Measurements from ENCODE around the gene NLRP9. TPM values are rescaled to one million over a fixed set of nuclear protein-coding genes. Genes with fewer than 3 reads are reported as not detected.

Gene NLRP9
- total and polyA plus RNA-seq, 2 of the 8 experiments (the other 6 are each of a cell fraction or from before 2014, with no cell fraction given) = not detected

DNA sequence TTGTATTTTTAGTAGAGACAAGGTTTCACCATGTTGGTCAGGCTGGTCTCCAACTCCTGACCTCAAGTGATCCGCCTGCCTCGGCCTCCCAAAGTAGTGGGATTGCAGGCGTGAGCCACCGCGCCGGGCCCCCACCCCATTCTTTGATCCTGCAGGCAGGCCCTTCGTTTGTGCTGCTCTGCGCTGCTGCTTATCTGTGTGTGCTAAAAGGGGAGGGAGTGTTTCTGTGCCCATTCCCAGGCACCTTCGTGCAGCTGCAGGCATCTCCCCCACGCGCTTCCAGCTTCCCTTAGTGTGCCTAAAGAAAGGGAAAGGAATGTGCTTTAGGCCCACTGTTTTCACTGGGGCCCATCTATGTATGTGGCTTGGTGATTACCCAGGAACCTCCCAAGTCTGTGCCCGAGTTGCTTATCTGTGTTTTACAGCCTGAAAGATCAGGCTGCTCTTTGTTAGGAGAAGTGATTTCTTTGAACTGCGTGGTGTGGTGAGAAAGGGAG lies 36.0 kb downstream of the NLRP9 start:
- no peak overlapping the region for H2BK20ac ChIP-seq (ENCODE audit: low read length)
- no peaks in the 10 kb centered on the region; a peak in 1 of 7 replicates for H3K4me1 ChIP-seq (replicated peaks in 1 of 4; ENCODE audit: control insufficient read depth in 3 of 4, insufficient read depth in 4 of 4, low read length in 3 of 4)
- 87% methylated on average over 13 of the region's 13 CpGs; no CpG with 5 or more reads in 1 of the 2 experiments for WGBS, 2 experiments (ENCODE audit: extremely low coverage in 1 of 2, insufficient coverage in 1 of 2, insufficient read length in 1 of 2, insufficient replicate concordance in 2 of 2, low coverage in 1 of 2, low lambda C conversion rate in 2 of 2, missing lambda C conversion rate in 1 of 2)
- H3K23ac ChIP-seq (ENCODE audit: insufficient read length) = no peak overlapping the region
- H2BK120ac ChIP-seq (replicated peaks; ENCODE audit: low read depth, low read length) = no peak overlapping the region
- no peak overlapping the region for H2BK5ac ChIP-seq (ENCODE audit: low read depth, low read length)
- peaks cover 0 to 10% (median 0%) of the 10 kb centered on the region in 4 experiments; a peak in 1 of 8 replicates for H3K36me3 ChIP-seq (ENCODE audit: control insufficient read depth in 2 of 4, insufficient read depth in 4 of 4, low read length in 3 of 4)
- H3K79me2 ChIP-seq (ENCODE audit: control insufficient read depth in 1 of 2, insufficient read depth in 2 of 2, low read length in 2 of 2) = no peaks in the 10 kb centered on the region
- H3K79me1 ChIP-seq (ENCODE audit: low read depth, low read length) = no peaks in the 10 kb centered on the region
- H2BK12ac ChIP-seq (ENCODE audit: low read depth, low read length) = no peak overlapping the region
- H2BK15ac ChIP-seq (ENCODE audit: low read length) = no peak overlapping the region
- no peak overlapping the region for H4K5ac ChIP-seq (ENCODE audit: insufficient read length, low read depth, low read length)
- H3K9ac ChIP-seq (replicated peaks in 1 of 4; ENCODE audit: extremely low read depth in 1 of 4, low read depth in 3 of 4, low read length in 3 of 4) = no peak overlapping the region
- no peak overlapping the region for H4K8ac ChIP-seq (ENCODE audit: extremely low read depth, insufficient read depth, low read length)
- no peak overlapping the region for H3K27ac ChIP-seq (ENCODE audit: low read depth, low read length)
- TF ChIP-seq SIN3A (conservative IDR thresholded peaks at IDR 0.05 in 1 of 2, IDR thresholded peaks at IDR 0.05 in 1 of 2; ENCODE audit: low read depth in 1 of 2, low read length in 2 of 2) (no peak), POLR2AphosphoS5 (IDR thresholded peaks at IDR 0.05; ENCODE audit: low read depth, low read length) (no peak), ZNF274 (IDR thresholded peaks at IDR 0.05; ENCODE audit: borderline replicate concordance, extremely low read depth, low read length) (no peak), TAF7 (optimal IDR thresholded peaks at IDR 0.05; ENCODE audit: borderline replicate concordance, low read depth, low read length) (no peak), YY1 (IDR thresholded peaks at IDR 0.05; ENCODE audit: low read depth, low read length) (no peak), TBP (IDR thresholded peaks at IDR 0.05; ENCODE audit: low read depth, low read length) (no peak), RXRA (IDR thresholded peaks at IDR 0.05; ENCODE audit: insufficient read depth, low read depth, low read length) (no peak), EP300 (IDR thresholded peaks at IDR 0.05; ENCODE audit: borderline replicate concordance in 1 of 2, low read depth in 2 of 2, low read length in 2 of 2) (no peak), BCL11A (IDR thresholded peaks at IDR 0.05; ENCODE audit: low read depth in 2 of 2, low read length in 2 of 2) (no peak)
- TF ChIP-seq, protein P1, sequence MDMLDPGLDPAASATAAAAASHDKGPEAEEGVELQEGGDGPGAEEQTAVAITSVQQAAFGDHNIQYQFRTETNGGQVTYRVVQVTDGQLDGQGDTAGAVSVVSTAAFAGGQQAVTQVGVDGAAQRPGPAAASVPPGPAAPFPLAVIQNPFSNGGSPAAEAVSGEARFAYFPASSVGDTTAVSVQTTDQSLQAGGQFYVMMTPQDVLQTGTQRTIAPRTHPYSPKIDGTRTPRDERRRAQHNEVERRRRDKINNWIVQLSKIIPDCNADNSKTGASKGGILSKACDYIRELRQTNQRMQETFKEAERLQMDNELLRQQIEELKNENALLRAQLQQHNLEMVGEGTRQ (IDR thresholded peaks at IDR 0.05; ENCODE audit: low read length) = no peak
- TF ChIP-seq, protein P2, sequence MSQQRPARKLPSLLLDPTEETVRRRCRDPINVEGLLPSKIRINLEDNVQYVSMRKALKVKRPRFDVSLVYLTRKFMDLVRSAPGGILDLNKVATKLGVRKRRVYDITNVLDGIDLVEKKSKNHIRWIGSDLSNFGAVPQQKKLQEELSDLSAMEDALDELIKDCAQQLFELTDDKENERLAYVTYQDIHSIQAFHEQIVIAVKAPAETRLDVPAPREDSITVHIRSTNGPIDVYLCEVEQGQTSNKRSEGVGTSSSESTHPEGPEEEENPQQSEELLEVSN (IDR thresholded peaks at IDR 0.05) = no peak
- H3K23me2 ChIP-seq (ENCODE audit: low read depth, low read length) = no peaks in the 10 kb centered on the region
- H2AFZ ChIP-seq (ENCODE audit: low read length) = no peak overlapping the region
- H3K4me3 ChIP-seq (ENCODE audit: extremely low read depth in 1 of 4, insufficient read depth in 2 of 4, low read depth in 3 of 4, low read length in 4 of 4) = no peak overlapping the region
- FAIRE-seq (no peak), DNase-seq (ENCODE audit: low read depth in 1 of 2, low spot score in 2 of 2) (no peak)
- no peak overlapping the region for H3K18ac ChIP-seq (ENCODE audit: extremely low read depth, low read length)
- no peak overlapping the region for H3K4ac ChIP-seq (replicated peaks; ENCODE audit: insufficient read length, low read depth, low read length)
- H3K56ac ChIP-seq (replicated peaks; ENCODE audit: insufficient read length, low read depth, low read length) = no peak overlapping the region
- H3K14ac ChIP-seq (ENCODE audit: insufficient read length) = no peak overlapping the region
- H2AK5ac ChIP-seq (ENCODE audit: low read depth, low read length) = no peak overlapping the region
- peaks cover 0 to 1% of the 10 kb centered on the region in 2 experiments for H4K20me1 ChIP-seq (replicated peaks in 1 of 2; ENCODE audit: control insufficient read depth in 1 of 2, insufficient read depth in 2 of 2, low read length in 2 of 2)
- no peak overlapping the region for H3K4me2 ChIP-seq (ENCODE audit: insufficient read depth in 1 of 2, low read depth in 2 of 2, low read length in 2 of 2)
- ChIA-PET POLR2A (ENCODE audit: partially characterized antibody) (interaction anchor here (0.7 to 1.4 kb wide), 5 partner anchors 9 to 47 kb away, joined by 3 to 5 read pairs (median 3); partner anchors contain the start of gene U2AF2), CTCF (ENCODE audit: partially characterized antibody) (interaction anchor here (0.6 to 2.0 kb wide), 5 partner anchors 14 to 96 kb away, joined by 3 to 9 read pairs (median 3); no protein-coding TSS in a partner anchor)
- no peaks in the 10 kb centered on the region for H3K27me3 ChIP-seq (replicated peaks in 1 of 4; ENCODE audit: control insufficient read depth in 3 of 4, extremely low read depth in 1 of 4, insufficient read depth in 3 of 4, low read length in 3 of 4)
- H3K9me3 ChIP-seq (ENCODE audit: insufficient read depth in 2 of 2, low read depth in 1 of 2, low read length in 1 of 2) = peaks cover 7 to 22% of the 10 kb centered on the region in 2 experiments; a peak in 3 of 4 replicates
- H4K91ac ChIP-seq (replicated peaks; ENCODE audit: insufficient read length, low read length) = no peak overlapping the region

All from H1 (cell line).